Neural cell (in vitro differentiated cells): ENCODE measurements around the gene PRG2. TPM values are rescaled to one million over a fixed set of nuclear protein-coding genes. Genes with fewer than 3 reads are reported as not detected.

Experiments used
- H2AFZ ChIP-seq: fragments of 200-600, 300-800 bp; sonication (generic), shearing (Covaris generic); 2 replicates; pipeline ENCODE4 v1.6.0; 2014; ENCODE audit warnings: low read depth, mild to moderate bottlenecking, antibody characterized with exemption, low read length, moderate library complexity
- H3F3A ChIP-seq: fragments of 200-600 bp; shearing (Covaris generic); 2 replicates; pipeline ENCODE4 v1.6.1; 2016; ENCODE audit warnings: mild to moderate bottlenecking, moderate library complexity, mixed read lengths, antibody characterized with exemption, low read length; ENCODE audit not compliant: insufficient read depth, poor library complexity, severe bottlenecking
- H3K27ac ChIP-seq: fragments of 200-600, 300-800 bp; sonication (generic), shearing (Covaris generic); 2 replicates; pipeline ENCODE4 v1.5.1; 2014; ENCODE audit warnings: mild to moderate bottlenecking, low read length, moderate library complexity
- H3K27me3 ChIP-seq: fragments of 300-800, 200-600 bp; sonication (generic), shearing (Covaris generic); 2 replicates; pipeline ENCODE4 v1.6.0; 2014; ENCODE audit warnings: mild to moderate bottlenecking, low read depth, low read length, moderate library complexity; ENCODE audit not compliant: insufficient read depth
- H3K36me3 ChIP-seq: fragments of 300-800, 200-600 bp; sonication (generic), shearing (Covaris generic); 2 replicates; pipeline ENCODE4 v1.5.1; 2014; ENCODE audit warnings: mild to moderate bottlenecking, antibody characterized with exemption, low read length, moderate library complexity; ENCODE audit not compliant: insufficient read depth
- H3K4me2 ChIP-seq: fragments of 300-800, 200-600 bp; sonication (generic), shearing (Covaris generic); 2 replicates; pipeline ENCODE4 v1.6.0; 2014; ENCODE audit warnings: mild to moderate bottlenecking, low read length
- H3K4me3 ChIP-seq: fragments of 300-800, 200-600 bp; sonication (generic), shearing (Covaris generic); 2 replicates; pipeline ENCODE4 v1.5.1; 2014; ENCODE audit warnings: mild to moderate bottlenecking, low read length, moderate library complexity
- H3K79me2 ChIP-seq: fragments of 200-600 bp; shearing (Covaris generic); replicated peaks from 2 replicates; pipeline ENCODE4 v1.6.0; 2014; ENCODE audit warnings: mild to moderate bottlenecking, low read length, moderate library complexity; ENCODE audit not compliant: insufficient read depth
- H3K9ac ChIP-seq: fragments of 300-800, 200-600 bp; sonication (generic), shearing (Covaris generic); 2 replicates; pipeline ENCODE4 v1.6.1; 2016; ENCODE audit warnings: mild to moderate bottlenecking, low read length, mixed read lengths
- H3K9me2 ChIP-seq: fragments of 200-600 bp; shearing (Covaris generic); 2 replicates; pipeline ENCODE4 v1.6.1; 2016; ENCODE audit warnings: mild to moderate bottlenecking, low read length, mixed read lengths; ENCODE audit not compliant: insufficient read depth
- H3K9me3 ChIP-seq: fragments of 200-600, 300-800 bp; sonication (generic), shearing (Covaris generic); 2 replicates; pipeline ENCODE4 v1.6.1; 2016; ENCODE audit warnings: mild to moderate bottlenecking, mixed run types, low read length, moderate library complexity, mixed read lengths
- H4K20me1 ChIP-seq: fragments of 200-600 bp; shearing (Covaris generic); 2 replicates; pipeline ENCODE4 v1.6.1; 2016; ENCODE audit warnings: mild to moderate bottlenecking, mixed run types; ENCODE audit not compliant: insufficient read depth
- EP300 ChIP-seq: fragments of 450-650 bp; conservative IDR thresholded peaks from 2 replicates; pipeline ENCODE4 v1.6.1; 2014; ENCODE audit warnings: antibody characterized with exemption, mild to moderate bottlenecking, moderate library complexity; ENCODE audit not compliant: poor library complexity, severe bottlenecking
- EZH2 ChIP-seq: fragments of 200-600, 300-800 bp; shearing (Covaris generic), sonication (generic); IDR thresholded peaks from 2 replicates; pipeline ENCODE4 v1.6.1; 2014; ENCODE audit warnings: antibody characterized with exemption, low read length, borderline replicate concordance, mild to moderate bottlenecking; ENCODE audit not compliant: insufficient read depth, poor library complexity, severe bottlenecking
- MXI1 ChIP-seq: fragments of 450-650 bp; conservative IDR thresholded peaks from 2 replicates; pipeline ENCODE4 v1.6.1; 2014; ENCODE audit warnings: antibody characterized with exemption, mild to moderate bottlenecking; ENCODE audit not compliant: poor library complexity, severe bottlenecking
- POLR2AphosphoS5 ChIP-seq: IDR thresholded peaks from 2 replicates; pipeline ENCODE4 v1.6.1; 2012
- RAD21 ChIP-seq: fragments of 450-650 bp; conservative IDR thresholded peaks from 2 replicates; pipeline ENCODE4 v1.6.1; 2014; ENCODE audit warnings: antibody characterized with exemption, mild to moderate bottlenecking, moderate library complexity
- SMC3 ChIP-seq: fragments of 450-650 bp; conservative IDR thresholded peaks from 2 replicates; pipeline ENCODE4 v1.6.1; 2014; ENCODE audit warnings: antibody characterized with exemption, mild to moderate bottlenecking, moderate library complexity; ENCODE audit not compliant: poor library complexity
- TAF1 ChIP-seq: IDR thresholded peaks from 2 replicates; pipeline ENCODE4 v1.6.1; 2012; ENCODE audit warnings: low read depth
- polyA plus RNA-seq: library from polyadenylated mRNA; depleted of rRNA; stranded (reverse); fragments of >200 nt; gene quantifications from 2 replicates; pipeline ENCODE4 v1.2.3, GENCODE V29; 2014
- TF ChIP-seq, protein P1 (sequence below): fragments of 450-650 bp; IDR thresholded peaks from 2 replicates; pipeline ENCODE4 v1.5.1; 2014; ENCODE audit warnings: antibody characterized with exemption, mild to moderate bottlenecking, moderate library complexity; ENCODE audit not compliant: poor library complexity, severe bottlenecking
- TF ChIP-seq, protein P2 (sequence below): IDR thresholded peaks from 2 replicates; pipeline ENCODE4 v1.6.1; 2012; ENCODE audit warnings: borderline replicate concordance

The PRG2 gene
- polyA plus RNA-seq, 1 donor from 2014 or later: not detected

DNA sequence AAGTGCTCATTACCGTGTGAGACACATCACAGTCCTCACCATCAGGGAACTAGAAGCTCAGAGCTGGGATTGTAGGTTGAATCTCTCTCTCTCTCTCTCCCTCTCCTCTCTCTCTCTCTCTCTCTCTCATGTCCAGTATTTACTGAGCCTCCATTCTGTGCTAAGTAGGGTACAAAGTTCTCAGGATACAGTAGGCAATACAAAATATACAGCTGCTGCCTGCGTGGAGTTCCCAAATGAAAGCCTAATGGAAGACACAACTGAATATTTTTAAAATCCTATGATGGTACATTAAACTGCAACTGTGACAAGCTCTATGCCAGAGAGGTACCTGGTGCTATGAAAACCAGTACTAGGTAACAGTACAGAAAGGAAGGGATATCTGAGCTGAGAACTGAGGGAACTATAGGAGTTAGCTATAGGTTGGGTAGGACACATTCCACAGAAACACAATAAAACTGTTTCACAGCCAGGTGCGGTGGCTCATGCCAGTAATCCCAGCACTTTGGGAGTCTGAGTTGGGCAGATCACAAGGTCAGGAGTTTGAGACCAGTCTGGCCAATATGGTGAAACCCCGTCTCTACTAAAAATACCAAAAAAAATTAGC lies 9.6 kb upstream of the PRG2 start:
- no peak overlapping the region for H3K9ac ChIP-seq
- no peaks in the 10 kb centered on the region for H3K27me3 ChIP-seq
- no peaks in the 10 kb centered on the region for H3K9me2 ChIP-seq
- H3K4me3 ChIP-seq: no peak overlapping the region
- H2AFZ ChIP-seq: no peak overlapping the region
- no peaks in the 10 kb centered on the region for H4K20me1 ChIP-seq
- H3K4me2 ChIP-seq: no peak overlapping the region
- H3F3A ChIP-seq: no peaks in the 10 kb centered on the region
- TF ChIP-seq MXI1 (no peak), SMC3 (no peak), EP300 (no peak), POLR2AphosphoS5 (no peak), RAD21 (no peak), EZH2 (no peak), TAF1 (no peak)
- TF ChIP-seq, protein P1, sequence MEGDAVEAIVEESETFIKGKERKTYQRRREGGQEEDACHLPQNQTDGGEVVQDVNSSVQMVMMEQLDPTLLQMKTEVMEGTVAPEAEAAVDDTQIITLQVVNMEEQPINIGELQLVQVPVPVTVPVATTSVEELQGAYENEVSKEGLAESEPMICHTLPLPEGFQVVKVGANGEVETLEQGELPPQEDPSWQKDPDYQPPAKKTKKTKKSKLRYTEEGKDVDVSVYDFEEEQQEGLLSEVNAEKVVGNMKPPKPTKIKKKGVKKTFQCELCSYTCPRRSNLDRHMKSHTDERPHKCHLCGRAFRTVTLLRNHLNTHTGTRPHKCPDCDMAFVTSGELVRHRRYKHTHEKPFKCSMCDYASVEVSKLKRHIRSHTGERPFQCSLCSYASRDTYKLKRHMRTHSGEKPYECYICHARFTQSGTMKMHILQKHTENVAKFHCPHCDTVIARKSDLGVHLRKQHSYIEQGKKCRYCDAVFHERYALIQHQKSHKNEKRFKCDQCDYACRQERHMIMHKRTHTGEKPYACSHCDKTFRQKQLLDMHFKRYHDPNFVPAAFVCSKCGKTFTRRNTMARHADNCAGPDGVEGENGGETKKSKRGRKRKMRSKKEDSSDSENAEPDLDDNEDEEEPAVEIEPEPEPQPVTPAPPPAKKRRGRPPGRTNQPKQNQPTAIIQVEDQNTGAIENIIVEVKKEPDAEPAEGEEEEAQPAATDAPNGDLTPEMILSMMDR: no peak
- TF ChIP-seq, protein P2, sequence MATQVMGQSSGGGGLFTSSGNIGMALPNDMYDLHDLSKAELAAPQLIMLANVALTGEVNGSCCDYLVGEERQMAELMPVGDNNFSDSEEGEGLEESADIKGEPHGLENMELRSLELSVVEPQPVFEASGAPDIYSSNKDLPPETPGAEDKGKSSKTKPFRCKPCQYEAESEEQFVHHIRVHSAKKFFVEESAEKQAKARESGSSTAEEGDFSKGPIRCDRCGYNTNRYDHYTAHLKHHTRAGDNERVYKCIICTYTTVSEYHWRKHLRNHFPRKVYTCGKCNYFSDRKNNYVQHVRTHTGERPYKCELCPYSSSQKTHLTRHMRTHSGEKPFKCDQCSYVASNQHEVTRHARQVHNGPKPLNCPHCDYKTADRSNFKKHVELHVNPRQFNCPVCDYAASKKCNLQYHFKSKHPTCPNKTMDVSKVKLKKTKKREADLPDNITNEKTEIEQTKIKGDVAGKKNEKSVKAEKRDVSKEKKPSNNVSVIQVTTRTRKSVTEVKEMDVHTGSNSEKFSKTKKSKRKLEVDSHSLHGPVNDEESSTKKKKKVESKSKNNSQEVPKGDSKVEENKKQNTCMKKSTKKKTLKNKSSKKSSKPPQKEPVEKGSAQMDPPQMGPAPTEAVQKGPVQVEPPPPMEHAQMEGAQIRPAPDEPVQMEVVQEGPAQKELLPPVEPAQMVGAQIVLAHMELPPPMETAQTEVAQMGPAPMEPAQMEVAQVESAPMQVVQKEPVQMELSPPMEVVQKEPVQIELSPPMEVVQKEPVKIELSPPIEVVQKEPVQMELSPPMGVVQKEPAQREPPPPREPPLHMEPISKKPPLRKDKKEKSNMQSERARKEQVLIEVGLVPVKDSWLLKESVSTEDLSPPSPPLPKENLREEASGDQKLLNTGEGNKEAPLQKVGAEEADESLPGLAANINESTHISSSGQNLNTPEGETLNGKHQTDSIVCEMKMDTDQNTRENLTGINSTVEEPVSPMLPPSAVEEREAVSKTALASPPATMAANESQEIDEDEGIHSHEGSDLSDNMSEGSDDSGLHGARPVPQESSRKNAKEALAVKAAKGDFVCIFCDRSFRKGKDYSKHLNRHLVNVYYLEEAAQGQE: no peak
- no peak overlapping the region for H3K27ac ChIP-seq
- H3K9me3 ChIP-seq: no peaks in the 10 kb centered on the region
- no peaks in the 10 kb centered on the region for H3K36me3 ChIP-seq
- H3K79me2 ChIP-seq: no peaks in the 10 kb centered on the region

DNA sequence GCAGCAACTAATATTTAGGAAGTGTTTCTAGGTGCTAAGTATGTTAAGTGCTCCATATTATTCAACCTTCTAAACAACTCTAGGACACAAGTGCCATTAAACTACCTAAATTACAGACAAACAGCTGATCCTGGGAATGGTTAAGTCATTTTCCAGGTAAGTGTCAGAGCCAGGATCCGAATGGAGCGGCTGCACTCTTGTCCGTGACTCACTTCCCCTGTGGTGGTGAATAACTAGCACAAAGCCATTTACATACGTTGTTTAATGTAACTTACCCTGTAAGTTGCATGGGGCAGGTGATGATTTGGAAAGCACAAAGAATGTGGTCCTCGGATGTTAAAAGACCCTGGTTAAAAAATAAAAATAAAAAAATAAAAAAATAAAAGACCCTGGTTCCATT lies 8.8 kb upstream of the PRG2 start:
- H3K4me2 ChIP-seq: no peak overlapping the region
- no peaks in the 10 kb centered on the region for H3K9me3 ChIP-seq
- no peaks in the 10 kb centered on the region for H3K9me2 ChIP-seq
- TF ChIP-seq SMC3 (no peak), EZH2 (no peak), TAF1 (no peak), POLR2AphosphoS5 (no peak), MXI1 (no peak), RAD21 (no peak), EP300 (no peak)
- TF ChIP-seq, protein P2: no peak
- TF ChIP-seq, protein P1: no peak
- H4K20me1 ChIP-seq: no peaks in the 10 kb centered on the region
- no peak overlapping the region for H3K9ac ChIP-seq
- no peak overlapping the region for H3K27ac ChIP-seq
- H3K79me2 ChIP-seq: no peaks in the 10 kb centered on the region
- H3F3A ChIP-seq: no peaks in the 10 kb centered on the region
- no peak overlapping the region for H2AFZ ChIP-seq
- H3K4me3 ChIP-seq: no peak overlapping the region
- no peaks in the 10 kb centered on the region for H3K27me3 ChIP-seq
- no peaks in the 10 kb centered on the region for H3K36me3 ChIP-seq
